HG02840 (cell line): ENCODE results near the gene PDZD11.
"Not testable (repeated sequence)": the region's sequence is repeated elsewhere in the genome, so short reads cannot be mapped to it uniquely, and the experiment has no call there.

Experiments
- ATAC-seq: cut with Tn5 transposase; IDR thresholded peaks from one replicate; pipeline ENCODE4 v1.9.1; 2021; ENCODE audit warnings: mild to moderate bottlenecking, moderate library complexity, moderate number of reproducible peaks; ENCODE audit not compliant: unreplicated experiment, low FRiP score

PDZD11 gene

GRCh38 chrX:70257423-70258288 lies 32.1 kb downstream of the PDZD11 start:
- no peak for ATAC-seq

GRCh38 chrX:70255452-70255851 lies 34.3 kb downstream of the PDZD11 start:
- ATAC-seq, result no peak

DNA sequence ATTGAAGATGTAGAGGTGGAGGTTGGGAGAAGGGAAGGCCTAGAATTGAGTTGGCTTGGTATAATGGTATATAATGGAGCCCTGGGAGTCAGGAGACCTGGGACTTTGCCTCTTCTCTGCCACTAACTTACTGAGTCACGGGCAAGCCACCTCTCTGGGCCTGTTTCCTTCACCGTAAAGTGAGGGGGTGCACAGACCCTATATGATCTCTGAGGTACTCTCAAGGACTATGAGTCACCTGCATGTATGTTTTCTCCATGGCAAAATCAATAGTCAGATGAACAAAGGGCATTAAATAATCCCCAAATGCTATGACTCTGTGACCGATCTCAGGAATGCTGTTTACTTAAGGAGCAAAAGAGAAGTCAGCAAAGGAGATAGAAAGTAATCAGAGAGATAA lies 34.8 kb downstream of the PDZD11 start:
- ATAC-seq, result no peak

DNA sequence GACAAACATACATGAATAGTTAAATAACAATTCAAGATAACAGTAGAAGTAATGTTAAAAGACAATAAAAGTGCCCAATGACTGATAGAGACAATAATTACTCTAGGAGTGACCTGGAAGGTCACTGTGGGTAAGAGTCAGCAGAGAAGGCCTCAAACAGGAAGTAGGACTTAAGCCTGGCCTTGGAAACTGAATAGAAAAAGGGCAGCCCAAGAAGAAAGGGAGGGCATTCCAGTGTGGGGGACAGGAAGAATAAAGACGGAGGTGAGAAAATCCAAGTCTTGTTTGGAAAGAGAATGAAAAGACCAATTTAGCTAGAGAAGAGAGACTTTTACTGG lies 35.7 kb downstream of the PDZD11 start:
- ATAC-seq, result no peak

DNA sequence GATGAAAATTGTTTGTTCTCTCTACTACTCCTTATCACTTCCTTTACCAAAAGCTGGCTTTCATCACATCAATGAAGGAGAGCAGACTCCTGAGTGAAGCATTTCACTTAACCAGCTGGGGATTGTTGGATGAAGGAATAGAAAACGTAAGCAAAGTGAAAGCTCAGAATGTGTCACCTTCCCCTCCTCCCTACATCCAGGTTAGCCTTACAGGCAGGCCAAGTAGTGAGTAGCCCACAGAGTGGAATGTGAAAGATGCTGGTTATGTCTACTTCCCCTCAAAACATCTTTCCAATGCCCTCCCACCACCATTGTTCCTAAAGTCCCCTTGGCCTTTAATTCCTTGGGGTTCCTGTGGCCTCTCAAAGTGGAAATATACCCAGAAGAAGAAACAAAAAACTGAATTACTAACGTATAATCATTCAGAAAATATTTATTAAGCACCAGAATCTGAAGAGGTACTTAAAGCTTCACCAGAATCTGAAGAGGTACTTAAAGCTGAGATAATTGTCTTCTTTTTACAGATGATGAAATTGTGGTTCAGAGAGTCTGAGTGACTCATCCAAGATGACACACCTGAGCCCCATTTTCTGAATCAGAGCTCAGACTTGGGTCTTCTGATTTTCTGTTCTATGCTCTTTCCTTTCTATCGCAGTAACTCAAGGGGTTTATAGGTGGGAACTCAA lies 36.2 kb downstream of the PDZD11 start:
- no peak for ATAC-seq

DNA sequence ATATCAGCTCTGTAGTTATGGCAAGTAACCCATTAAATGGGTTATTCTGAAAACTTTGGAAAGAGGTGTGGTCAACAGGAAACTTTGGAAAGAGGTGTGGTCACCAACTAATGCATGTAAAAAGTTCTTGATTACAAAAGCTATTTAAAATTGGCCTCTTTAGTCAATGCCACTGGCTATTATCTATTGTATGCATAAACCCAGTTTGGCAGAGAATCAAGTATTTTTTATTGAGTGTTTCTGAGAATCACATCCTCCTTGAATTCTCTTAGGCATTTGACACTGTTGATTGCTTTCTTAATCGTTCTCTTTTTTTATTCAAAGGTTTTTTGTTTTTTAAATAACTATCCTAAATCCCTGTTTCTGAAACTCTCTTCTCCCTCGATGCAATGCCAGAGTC lies 37.2 kb downstream of the PDZD11 start:
- no peak for ATAC-seq

- ATAC-seq, result no peak
These were observed 42.5 kb downstream of the PDZD11 start for GRCh38 chrX:70247252-70247651.

GRCh38 chrX:70244881-70245280 lies 44.8 kb downstream of the PDZD11 start:
- ATAC-seq, result no peak

DNA sequence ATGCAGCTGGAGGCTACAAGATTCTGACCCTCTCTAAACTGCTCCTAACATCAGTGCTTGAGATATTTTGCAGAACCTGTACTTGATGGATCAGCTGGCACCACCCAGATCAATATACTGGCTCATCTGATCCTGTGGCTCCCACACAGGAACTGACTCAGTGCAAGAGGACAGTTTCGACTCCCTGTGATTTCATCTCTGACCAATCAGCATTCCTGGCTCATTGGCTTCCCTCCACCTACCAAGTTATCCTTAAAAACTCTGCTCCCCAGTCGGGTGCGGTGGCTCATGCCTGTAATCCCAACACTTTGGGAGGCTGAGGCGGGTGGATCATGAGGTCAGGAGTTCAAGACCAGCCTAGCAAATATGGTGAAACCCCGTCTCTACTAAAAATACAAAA lies 46.1 kb downstream of the PDZD11 start:
- not testable (repeated sequence) for ATAC-seq

DNA sequence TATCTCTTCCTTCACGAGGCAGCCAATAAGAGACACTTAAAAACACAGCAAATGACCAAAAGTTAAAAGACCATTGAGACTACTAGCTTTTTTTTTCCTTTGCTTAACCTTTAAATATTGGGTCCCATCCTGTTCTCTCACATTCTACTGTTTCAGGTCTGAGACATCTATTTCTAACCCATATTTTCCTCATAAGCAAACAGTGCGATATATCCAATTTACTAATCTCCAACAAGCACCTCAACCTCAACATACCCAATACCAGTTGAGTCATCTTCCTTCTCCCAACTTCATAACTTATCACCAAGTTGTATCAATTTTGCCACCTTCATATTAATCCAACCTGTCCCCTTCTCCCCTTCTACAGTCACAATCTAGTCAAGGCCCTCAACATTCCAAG lies 48.2 kb downstream of the PDZD11 start:
- ATAC-seq, result no peak

- no peak for ATAC-seq
These were observed 49.0 kb downstream of the PDZD11 start for GRCh38 chrX:70240751-70241150.
